ENCODE measurements around the gene LGR6. TPM values are rescaled to one million over a fixed set of nuclear protein-coding genes. Genes with fewer than 3 reads are reported as not detected.

LGR6 gene
- total and polyA plus RNA-seq, 2 donors (not counting 1 experiment from before 2014, with no cell fraction given), result 0.28 TPM; not detected in 1

GRCh38 chr1:202161151-202162046, 32.2 kb upstream of the LGR6 start:
- Histone ChIP-seq H3K4me2 (replicated peaks; ENCODE audit: low read depth, low read length, poor library complexity, severe bottlenecking) (peak overlapping the region; percentile 91), H3K79me2 (ENCODE audit: control insufficient read depth, insufficient read depth, low read length) (peaks cover 47% of the 10 kb centered on the region), H3K4me3 (ENCODE audit: control extremely low read depth in 1 of 5, extremely low read depth in 1 of 5, insufficient read depth in 1 of 5, low read depth in 2 of 5, low read length in 4 of 5) (peak overlapping the region in 4 of 5 experiments; percentile 72 to 92 (median 76)), H3K27ac (ENCODE audit: low read length in 2 of 2) (peak overlapping the region; percentile 89 to 93), H4K20me1 (ENCODE audit: control insufficient read depth, insufficient read depth, low read length, poor library complexity, severe bottlenecking) (peaks cover 7% of the 10 kb centered on the region), H3K9me3 (ENCODE audit: control extremely low read depth in 1 of 3, control insufficient read depth in 2 of 3, insufficient read depth in 1 of 3, low read length in 2 of 3) (no peaks in the 10 kb centered on the region), H3K36me3 (replicated peaks in 1 of 2; ENCODE audit: control extremely low read depth in 1 of 2, control insufficient read depth in 1 of 2, extremely low read depth in 1 of 2, insufficient read depth in 2 of 2, low read length in 1 of 2) (peaks cover 2 to 14% of the 10 kb centered on the region in 2 experiments), H3K4me1 (ENCODE audit: control insufficient read depth in 2 of 2, insufficient read depth in 2 of 2, low read length in 2 of 2) (peaks cover 75 to 83% of the 10 kb centered on the region in 2 donors), H3K27me3 (replicated peaks in 1 of 4; ENCODE audit: control extremely low read depth in 1 of 4, control insufficient read depth in 3 of 4, insufficient read depth in 4 of 4, low read length in 3 of 4) (no peaks in the 10 kb centered on the region), H2AFZ (ENCODE audit: insufficient read depth, low read depth, low read length, poor library complexity, severe bottlenecking) (peak overlapping the region; percentile 69), H3K9ac (ENCODE audit: low read length) (peak overlapping the region; percentile 83)
- intact Hi-C loops (cut with micrococcal nuclease), result loop anchor here (2.0 to 10.0 kb wide), 7 partner anchors 23 to 803 kb away; partner anchors contain the start of genes CSRP1, CYB5R1, IPO9 and RNPEP
- DNase-seq (peak; percentile 40), ATAC-seq (ENCODE audit: low read depth) (no peak)
- Mint-ChIP-seq H3K27me3 (no peaks in the 10 kb centered on the region), H3K4me1 (peaks cover 84% of the 10 kb centered on the region), H3K9me3 (ENCODE audit: insufficient read depth) (no peaks in the 10 kb centered on the region), H3K4me3 (peak overlapping the region; percentile 93), H3K27ac (peak overlapping the region; percentile 94)
- ChIA-PET CTCF (interaction anchor here (0.8 to 2.0 kb wide), 11 partner anchors 10 to 559 kb away, joined by 3 to 10 read pairs (median 4); no protein-coding TSS in a partner anchor), POLR2A (no interaction called here)
- WGBS (ENCODE audit: insufficient coverage), result 27% methylated on average over 18 of the region's 22 CpGs
- TF ChIP-seq CTCF (IDR thresholded peaks at IDR 0.05), result no peak
- TF ChIP-seq EZH2 (IDR thresholded peaks at IDR 0.05; ENCODE audit: borderline replicate concordance, insufficient read depth, low read depth, low read length, poor library complexity, severe bottlenecking), result no peak
